T47D (cell line): ENCODE measurements around the gene PDZD8.
"Not testable (repeated sequence)": the region's sequence is repeated elsewhere in the genome, so short reads cannot be mapped to it uniquely, and the experiment has no call there.

Experiments
- DNase-seq, 2 experiments: peaks; one replicate each; pipeline versions ENCODE4 v3.0.0 to v3.0.0-alpha.2; 2011 to 2012; ENCODE audit warnings: low read depth in 1 of 2, low spot score in 1 of 2
- JUND ChIP-seq: IDR thresholded peaks from 2 replicates; pipeline ENCODE4 v1.6.1; 2012; ENCODE audit warnings: low read depth
- in situ Hi-C: cut with HindIII; loops from 2 replicates; pipeline ENCODE4 v1.10.0; 2016; ENCODE audit warnings: low sequenced_read_pairs, low pct_unique_long_range_greater_than_20kb

Gene PDZD8

DNA sequence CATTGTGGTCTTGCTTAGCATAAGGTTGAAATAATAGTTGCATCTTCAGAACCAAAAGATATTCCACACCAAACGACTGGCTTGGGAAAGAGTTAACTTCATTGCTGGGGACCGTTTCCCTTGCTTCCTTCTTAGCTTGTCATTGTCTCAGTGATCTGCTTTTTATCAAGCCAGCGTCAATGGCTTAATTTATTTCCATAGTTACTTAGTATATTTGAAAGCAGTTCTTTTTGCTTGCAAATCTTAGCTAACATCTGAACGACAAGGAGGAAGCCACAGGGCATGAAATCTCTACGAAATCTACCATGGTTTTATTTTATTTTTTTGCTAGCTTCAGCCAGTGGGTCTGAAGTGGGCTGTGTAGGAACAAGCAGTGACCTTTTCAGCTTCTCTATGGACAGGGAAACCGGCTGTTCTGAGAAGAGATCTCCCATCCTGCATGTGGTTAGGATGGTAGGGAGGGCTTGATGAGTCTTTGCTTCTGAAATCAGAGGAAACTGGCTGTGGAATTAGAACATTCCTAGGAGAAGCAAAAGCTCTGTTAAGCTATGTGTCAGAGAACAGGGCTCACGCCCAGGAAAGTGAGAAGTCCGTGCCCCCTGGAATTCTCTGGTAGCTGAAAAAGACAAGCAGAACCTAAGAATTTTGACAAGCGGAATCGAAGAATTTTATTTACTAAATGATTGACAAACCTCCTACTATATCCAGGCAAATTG lies 126.3 kb downstream of the PDZD8 start:
- in situ Hi-C loops = no loop called here
- DNase-seq = no peak

DNA sequence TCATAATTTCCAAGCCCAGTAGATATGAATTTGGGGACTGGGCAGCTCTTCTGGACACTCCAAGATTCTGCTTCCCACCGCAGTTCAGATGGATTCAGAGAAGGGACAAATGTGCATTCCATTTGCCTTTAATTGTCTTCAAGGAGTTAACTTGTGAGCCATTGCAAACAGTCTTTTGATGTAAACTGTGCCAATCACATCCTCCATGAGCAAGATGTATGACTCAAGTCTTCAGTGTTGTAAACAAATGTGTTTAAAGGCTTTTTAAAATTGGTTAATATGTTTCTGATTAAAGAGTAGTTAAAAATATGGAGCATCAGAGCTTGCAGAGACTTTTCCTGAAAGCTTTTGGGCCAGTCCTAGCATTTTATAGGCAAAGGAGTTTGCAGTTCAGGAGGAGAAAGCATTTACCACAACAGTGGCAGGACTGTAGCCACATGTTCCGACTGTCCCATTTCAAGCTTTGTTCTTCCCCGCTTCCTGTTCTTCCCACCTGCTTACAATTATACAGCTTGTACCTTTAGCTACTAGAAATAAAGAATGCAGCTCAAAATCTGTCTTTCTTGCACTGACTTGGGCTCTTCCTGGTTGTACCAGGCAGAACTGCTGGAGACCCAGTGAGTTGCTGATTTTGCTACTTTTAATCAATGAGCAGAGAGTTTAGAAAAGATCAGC lies 128.1 kb downstream of the PDZD8 start:
- in situ Hi-C loops = no loop called here
- TF ChIP-seq JUND = no peak
- no peak for DNase-seq

More for the DNA sequence above, 126.3 kb downstream of the PDZD8 start:
- TF ChIP-seq JUND = no peak

DNA sequence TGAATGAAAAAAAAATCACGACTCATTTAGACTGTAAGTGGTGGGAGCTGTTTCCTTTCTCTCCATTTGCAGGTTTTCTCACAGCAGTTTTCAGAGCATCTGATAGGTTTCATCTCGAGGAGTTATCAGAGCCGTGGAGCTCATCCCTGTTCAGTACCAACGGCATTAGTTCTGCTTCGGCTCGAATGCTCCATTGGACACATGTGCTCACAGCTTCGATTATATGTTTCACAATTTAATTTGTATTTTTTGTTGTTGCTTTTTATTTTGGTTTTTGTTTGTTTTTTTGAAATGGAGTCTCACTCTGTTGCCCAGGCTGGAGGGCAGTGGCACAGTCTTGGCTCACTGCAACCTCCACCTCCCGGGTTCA lies 132.8 kb downstream of the PDZD8 start:
- TF ChIP-seq JUND = no peak
- DNase-seq = no peak
- in situ Hi-C loops = no loop called here

DNA sequence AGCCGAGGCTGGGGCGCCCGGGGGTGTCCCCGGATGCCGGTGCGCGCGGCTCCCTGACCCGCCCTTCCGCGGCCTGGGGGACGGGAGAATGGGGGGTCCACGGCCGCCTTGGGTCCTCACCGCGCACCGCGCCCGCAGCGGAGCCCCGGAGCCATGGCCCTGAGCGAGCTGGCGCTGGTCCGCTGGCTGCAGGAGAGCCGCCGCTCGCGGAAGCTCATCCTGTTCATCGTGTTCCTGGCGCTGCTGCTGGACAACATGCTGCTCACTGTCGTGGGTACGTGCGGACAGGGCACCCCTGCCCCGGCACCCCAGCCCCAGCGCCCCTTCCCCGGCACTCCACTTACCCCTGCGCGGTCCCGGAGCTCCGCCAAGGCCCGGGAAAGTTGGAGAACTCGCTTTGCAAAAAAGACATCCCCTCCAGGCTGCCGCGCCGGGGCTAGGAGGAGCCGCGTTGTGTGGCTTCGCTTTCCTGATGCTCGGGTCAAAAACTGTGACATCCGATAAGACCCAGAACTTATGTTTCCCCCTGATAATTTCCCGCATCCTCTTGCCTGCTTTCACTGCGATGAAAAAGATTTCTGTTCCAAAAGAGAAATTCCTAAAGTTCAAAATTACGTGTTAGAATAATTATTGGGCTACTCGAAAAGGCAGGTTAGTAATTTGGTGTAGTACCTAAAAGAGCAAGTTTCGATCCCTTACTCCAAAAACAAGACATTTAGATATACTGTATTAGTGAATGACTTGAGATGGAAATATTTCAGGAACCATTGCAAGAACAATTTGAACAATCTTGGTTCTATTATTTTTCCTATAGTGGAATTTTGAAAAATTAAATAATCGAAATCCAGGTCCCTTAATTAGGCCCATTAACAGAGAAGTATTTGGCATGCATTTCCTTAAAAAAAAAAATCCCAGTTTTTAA lies 133.4 kb downstream of the PDZD8 start:
- peak in 1 of 2 experiments; percentile 65 for DNase-seq
- no peak for TF ChIP-seq JUND
- in situ Hi-C loops = no loop called here

DNA sequence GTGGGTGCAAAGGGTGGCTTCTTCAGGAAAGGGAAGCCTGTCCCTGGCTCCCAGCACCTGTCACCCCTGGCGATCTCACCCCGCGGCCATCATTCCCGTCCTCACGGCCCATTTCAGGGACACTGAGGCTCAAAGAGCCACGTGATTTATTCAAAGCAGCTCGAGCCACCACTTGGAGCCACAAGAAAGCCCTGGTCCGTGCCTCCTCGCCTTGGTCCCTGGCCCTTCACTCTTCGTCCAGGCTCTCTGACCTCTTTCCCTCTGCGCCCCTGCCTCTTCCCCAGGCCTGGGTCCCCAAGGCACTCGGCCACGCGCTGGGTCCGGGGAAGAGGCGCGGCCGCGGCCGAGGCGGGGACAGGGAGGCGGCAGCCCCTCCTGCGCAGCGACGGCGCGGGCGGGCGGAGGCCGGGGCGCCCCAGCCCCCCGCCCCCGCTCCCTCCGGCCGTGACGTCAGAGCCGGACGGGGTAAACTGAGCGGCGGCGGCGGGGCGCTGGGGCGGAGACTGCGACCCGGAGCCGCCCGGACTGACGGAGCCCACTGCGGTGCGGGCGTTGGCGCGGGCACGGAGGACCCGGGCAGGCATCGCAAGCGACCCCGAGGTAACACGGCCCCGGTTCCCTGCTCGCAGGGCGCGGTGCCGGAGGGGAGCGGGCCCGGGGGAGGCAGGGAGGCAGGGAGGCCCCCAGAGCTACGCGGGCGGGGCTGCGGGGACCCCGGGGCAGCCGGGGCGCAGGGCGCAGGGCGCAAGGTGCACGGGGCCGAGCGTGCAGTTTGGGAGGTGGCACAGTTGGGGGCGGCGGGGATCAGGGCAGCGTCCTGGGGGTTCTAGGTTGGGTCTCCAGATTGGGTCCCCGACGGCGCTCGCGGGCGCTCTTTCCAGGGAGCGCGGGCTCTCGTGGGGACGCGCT lies 134.4 kb downstream of the PDZD8 start, which contains the start of gene SLC18A2:
Gene SLC18A2 (plus strand): TSS at position 494 of the 909 bp plus-strand sequence. CDS start 580 bp downstream, outside the sequence.
- TF ChIP-seq JUND = no peak
- DNase-seq = no peak
- in situ Hi-C loops = no loop called here

DNA sequence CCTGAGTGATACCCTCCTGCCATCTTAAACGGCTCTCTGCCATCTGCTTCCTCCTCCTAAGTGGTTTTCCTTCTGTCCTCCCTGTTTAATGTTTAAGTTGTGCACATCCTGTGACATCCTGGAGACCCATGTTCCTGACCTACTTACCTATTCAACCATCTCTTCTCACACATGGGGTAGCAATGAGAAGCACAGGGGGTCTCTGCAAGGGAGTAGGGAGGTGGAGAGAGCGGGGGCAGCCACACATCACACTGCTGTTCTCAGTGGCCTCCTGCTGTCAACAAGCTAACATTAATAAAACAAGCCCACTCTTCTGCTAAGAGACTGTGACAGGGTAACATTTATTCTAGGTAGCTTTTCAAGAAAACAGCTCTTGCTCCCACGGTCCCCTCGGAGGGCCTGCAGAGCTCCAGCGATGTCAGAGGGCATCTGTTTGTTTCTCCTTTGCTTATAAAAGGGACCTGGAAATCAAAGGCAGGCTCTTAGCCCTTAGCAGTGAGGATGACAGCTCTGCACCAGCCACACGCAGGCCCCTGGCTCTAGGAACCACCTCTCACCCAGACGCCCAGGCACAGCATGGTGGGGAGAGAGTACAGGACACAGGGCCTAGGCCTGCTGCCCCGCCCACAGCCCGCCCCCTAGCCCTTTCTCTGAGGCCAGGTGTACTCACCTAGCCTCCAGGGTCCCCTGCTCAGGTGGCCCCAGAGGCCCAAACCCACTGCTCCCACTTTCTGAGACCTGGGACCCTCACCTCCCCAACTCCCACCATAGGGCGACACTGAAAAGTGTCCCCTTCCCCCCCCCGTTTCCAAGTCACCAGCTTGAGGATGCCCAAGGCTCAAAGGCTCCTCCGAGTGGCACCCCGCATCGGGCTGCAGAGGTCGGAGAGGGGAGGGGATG lies 135.3 kb downstream of the PDZD8 start:
- TF ChIP-seq JUND = no peak
- DNase-seq = no peak
- in situ Hi-C loops = no loop called here

DNA sequence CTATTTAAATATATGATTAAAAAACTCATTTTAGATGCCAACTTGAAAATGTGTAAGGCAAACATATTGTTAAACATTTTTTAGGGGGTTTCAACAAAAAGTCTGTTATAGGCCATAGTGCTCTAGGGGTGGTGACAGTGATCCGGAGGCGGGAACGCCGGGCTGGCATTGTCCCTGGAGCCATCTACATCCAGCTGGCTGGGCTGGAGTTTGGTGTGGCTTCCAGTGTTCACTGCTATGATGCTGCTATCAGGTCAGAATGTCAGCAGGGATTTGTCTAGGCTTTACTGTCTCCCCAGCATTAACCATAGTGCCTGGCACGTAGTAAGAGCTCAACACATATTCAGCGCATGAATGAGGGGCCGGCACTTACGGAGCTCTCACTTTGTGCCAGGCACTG lies 136.2 kb downstream of the PDZD8 start:
- TF ChIP-seq JUND = no peak
- no peak for DNase-seq
- in situ Hi-C loops = no loop called here

DNA sequence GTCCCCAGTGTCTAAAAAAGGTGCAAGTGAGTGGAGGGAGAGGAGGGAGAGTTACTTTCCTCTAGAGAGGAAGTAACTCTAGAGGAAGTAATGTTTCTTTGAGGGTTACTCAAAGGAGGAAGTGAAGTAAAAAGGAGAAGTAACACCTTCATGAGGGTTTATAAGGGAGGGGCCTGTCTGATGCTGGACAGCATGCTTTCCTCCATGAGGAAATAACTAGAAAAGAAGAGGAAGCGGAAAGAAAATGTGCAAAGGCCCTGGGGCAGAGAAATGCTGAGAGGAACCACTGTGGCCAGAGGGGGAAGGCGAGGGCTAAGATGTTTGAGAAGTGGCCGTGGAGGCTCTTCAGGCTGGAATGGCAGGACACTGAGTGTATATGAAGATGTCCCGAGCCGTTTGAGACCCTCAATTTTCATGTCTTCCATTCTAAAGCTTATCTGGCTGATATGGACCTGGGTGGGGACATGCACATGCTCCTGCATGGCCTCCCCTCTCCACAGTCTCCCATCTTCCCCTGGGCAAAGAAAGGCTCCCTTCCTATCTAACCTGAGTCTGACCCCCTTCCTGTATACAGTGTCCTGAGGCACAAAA lies 137.7 kb downstream of the PDZD8 start:
- TF ChIP-seq JUND = no peak
- in situ Hi-C loops = no loop called here
- no peak for DNase-seq

DNA sequence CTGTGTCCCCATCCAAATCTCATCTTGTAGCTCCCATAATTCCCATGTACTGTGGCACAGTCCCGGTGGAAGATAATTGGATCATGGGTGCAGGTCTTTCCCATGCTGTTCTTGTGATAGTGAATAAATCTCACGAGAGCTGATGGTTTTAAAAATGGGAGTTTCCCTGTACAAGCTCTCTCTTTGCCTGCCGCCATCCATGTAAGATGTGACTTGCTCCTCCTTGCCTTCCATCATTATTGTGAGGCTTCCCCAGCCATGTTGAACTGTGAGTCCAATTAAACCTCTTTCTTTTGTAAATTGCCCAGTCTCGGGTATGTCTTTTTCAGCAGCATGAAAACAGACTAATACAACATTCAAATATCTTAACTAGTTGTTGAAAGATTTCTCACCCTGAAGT lies 145.1 kb downstream of the PDZD8 start:
- in situ Hi-C loops, DNase-seq: not testable (repeated sequence)

DNA sequence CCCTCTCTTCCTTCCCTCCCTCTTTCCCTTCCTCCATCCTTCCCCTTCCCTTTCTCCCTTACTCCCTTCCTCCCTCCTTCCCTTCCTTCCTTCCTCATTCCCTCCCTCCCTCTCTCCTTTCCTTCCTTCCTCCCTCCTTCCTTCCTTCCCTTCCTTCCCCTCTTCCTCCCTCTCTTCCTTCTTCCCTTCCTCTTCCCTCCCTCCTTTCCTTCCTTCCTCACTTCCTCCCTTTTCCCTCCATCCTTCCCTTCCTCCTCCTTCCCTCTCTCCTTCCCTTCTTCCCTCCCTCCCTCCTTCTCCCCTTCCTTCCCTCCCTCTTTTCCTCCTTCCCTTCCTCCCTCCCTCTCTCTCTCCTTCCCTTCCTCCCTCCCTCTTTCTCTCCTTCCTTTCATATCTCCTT lies 147.0 kb downstream of the PDZD8 start:
- DNase-seq = no peak
- in situ Hi-C loops = no loop called here
- no peak for TF ChIP-seq JUND
